GM21619 (cell line): ENCODE data around the gene LGSN.
"Not testable (repeated sequence)": the region's sequence is repeated elsewhere in the genome, so short reads cannot be mapped to it uniquely, and the experiment has no call there.

Source experiments
- ATAC-seq: cut with Tn5 transposase; IDR thresholded peaks from one replicate; pipeline ENCODE4 v1.9.1; 2021; ENCODE audit not compliant: unreplicated experiment

Gene LGSN

DNA sequence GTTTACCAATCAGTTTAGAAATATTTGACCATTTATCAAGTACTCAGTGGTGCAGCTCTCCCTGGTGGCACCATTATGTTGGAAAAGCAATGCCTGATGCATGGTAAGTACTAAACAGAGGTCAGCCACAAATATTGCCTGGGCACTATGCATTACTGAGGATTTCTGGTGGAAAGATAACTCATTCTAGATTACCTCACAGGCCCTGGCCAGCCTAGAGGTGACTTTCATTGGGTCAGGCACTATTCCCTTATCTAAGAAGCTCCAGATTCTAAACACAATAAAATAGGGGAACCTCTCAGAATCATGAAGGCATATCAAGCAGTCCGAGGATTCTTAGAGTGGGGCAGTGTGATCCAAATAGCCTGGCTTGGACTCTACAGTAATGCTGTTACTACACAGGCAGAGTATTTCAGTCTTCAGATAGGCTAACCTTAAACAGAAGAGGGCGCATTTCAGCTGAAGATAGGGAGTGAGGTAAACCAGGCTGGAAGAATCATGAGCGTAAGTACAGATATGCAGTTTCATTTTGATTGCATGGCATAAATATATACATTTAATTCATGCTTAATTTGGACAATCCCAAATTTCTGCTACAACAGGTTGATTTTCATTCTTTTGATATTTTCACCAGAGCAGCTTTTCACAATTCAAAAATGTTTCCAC, 12.1 kb downstream of the LGSN start:
- peak; percentile 84 for ATAC-seq

GRCh38 chr6:63306420-63306819, 13.4 kb downstream of the LGSN start:
- no peak for ATAC-seq

- ATAC-seq: no peak
Observed at GRCh38 chr6:63305277-63305676, 14.5 kb downstream of the LGSN start.

DNA sequence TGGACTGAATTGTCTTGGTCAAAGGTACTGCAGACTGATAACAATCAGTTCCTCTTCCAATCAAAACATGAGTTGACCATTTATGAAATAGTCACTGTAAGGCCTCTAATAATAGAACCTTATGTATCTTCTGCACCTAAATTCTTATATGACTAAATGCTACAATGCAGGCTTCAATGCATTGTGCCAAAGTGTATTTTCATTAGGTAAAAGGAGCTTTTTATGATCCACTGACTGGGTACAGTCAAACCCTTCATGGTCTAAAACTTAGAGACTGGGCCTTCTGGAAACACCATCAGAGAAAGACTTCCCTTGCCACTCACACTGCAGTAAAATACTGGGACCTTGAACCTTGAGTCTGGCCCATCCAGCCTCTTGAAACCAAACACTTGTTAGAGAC, 16.3 kb downstream of the LGSN start:
- no peak for ATAC-seq

GRCh38 chr6:63299667-63300066, 20.1 kb downstream of the LGSN start:
- ATAC-seq: no peak

GRCh38 chr6:63295553-63296194, 24.1 kb downstream of the LGSN start:
- ATAC-seq: no peak

DNA sequence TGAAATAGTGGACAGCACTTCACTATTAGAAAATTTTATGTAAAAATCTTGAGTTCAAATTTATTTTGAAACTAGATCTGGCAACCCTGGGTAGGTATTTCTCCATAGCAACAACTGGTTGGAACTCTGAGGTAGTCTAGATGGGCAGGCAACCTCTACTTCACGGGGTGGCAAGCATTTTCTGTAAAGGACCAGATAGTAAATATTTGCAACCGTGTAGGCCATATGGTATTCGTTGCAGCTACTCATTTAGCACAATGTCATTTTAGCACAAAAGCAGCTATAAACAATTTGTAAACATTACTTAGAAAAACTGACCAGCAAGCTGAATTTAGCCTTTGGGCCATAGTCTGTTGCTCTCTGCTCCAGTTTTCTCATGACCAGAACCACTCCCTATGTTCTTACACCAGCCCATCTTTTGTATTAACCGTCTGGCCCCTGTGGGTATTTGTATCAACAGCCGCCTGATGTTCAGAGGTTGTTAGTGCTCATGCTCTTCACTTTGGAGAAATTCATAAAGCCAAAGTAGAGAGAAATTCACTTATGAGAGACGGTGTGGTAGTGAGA, 29.2 kb downstream of the LGSN start:
- ATAC-seq: no peak

DNA sequence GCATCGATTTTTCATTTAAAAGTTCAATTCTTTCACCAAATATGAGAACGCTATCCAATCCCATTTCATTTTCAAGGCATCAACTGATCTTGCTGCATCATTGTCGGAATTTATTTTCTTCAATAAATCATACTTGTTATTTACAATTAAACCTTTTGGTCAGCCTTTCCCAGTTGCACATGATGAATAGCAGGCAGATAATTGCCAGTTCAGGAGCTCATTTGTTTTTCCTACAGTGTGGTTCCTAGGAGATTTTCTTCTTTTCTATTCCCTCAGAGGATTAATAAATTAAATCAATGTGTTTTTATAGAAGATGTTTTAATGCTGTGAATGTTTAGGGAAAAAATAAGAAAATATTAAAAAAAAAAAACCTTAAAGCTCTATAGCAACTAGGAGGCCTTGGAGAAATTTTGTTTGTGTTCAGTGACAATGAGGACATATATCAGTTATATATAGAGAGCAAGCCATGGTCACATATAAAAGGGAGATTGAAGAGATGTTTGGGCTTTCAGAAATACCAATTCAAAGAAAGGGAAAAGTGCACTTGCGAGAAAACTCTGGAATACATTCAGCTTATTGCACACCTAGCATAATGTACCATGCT, 30.4 kb downstream of the LGSN start:
- no peak for ATAC-seq

DNA sequence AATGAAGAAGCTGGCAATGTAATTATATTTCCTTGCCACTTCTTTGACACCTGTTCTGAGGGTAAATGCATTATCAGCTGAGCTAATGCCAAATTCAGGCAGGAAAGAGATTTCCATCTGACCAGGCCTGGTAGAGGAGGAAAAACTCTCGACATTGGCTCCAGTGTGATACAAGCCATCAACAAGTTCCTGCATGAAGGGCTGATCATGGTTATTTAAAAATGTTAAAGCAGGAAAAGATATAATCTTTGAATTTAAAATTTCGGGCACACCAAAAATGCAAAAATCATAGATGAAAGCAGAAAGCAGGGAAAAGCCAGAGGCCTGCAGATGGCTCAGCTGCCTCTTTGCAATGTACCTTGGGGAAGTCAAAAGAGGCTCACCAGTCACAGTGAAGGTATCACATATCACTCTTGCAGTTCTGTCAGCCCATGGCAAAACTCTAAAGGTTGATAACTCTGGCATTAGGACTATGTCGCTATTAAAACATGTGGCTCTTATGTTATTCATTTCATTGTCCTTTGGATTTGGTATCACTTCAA, 39.1 kb downstream of the LGSN start:
- no peak for ATAC-seq

DNA sequence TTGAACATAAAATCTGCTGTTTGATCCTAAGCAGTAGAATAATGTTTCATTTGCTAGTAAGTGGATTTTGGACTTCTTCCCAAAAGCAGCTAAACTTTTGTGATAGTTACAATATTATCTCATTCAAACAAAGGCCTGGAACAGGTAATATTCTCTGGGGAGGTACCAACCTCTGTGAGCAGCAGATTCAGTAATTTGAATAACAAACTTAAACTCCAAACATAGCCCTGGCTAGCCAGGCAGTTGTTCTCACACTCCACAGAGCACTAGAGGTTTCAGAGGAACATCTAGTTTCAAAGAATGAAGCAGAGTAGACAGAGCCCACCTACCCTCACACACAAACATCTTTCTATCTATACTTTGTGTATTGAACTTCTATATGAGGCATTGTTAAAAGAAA, 40.9 kb downstream of the LGSN start:
- no peak for ATAC-seq

DNA sequence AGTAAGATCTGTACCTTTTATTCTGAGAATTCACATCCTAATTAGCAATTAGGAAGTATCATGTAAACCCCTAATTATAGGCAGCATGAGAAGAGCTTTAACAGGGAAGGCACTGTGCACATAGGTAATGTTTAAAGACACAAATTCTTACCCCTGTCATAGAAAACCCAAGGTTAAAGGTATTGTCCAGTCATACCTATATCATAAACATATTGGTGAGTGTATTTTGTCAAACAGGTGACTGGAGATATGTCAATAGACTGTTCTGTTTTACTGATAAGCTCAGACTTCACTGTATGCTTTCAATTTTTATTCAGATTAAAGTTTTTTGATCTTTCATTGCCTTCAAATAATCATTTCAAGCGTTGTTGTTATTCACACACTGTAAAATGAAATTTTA, 43.8 kb downstream of the LGSN start:
- ATAC-seq: no peak

GRCh38 chr6:63274795-63275430, 44.9 kb downstream of the LGSN start:
- ATAC-seq: not testable (repeated sequence)

DNA sequence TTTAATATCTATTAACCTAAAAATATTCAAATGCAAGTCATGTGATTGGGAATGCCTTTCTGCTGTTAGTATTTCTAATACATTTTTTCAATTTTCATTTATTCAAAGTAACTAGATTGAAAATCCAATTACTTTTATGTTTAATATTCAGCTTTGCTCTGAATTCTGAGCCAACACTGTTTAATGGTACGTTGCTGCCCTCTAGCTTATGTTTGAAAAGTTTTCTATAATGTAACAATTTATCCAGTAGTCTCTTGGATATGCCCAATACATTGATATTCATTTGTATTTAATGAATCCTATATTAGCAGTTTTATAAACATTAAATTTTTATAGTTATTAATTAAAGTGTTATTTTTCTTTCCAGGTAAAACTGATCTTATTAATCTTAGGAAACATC, 47.4 kb downstream of the LGSN start:
- no peak for ATAC-seq

DNA sequence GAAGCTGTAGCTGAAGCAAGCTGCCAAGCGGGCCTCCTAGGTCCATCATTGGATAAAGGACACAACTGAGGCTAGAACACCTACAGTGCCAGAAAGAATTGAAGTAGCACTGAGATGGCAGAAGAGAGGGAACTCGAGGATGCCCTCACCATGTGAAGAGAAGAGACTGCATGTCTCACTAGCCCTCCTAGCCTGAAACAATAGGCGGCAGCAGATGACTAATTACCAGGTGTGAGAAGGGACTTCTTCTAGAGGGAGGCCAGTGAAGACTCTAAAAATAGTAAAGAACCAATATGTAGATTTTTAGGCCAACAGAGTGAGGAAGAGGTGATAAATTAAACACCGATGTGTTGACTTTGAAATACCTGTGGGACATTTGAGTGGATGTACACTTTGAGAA, 50.3 kb downstream of the LGSN start:
- ATAC-seq: peak; percentile 74

DNA sequence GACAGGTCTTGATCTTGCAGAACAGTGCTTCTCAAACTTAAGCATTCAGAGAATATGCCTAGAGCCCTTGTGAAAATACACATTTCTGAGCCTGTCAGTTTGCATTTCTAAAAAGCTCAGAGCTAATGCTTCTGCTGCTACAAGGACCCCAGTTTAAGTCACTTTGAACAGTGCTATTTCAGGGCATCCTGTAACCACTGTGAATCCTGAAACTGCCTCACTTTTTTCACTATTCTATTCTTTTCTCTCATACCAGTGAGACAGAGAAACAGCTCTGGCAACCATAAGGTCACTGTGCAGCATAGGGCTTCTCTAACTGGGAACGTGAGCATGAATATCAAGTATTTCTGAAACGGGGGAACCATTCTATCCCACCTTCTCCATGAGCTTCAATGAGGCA, 51.2 kb downstream of the LGSN start:
- peak; percentile 63 for ATAC-seq

DNA sequence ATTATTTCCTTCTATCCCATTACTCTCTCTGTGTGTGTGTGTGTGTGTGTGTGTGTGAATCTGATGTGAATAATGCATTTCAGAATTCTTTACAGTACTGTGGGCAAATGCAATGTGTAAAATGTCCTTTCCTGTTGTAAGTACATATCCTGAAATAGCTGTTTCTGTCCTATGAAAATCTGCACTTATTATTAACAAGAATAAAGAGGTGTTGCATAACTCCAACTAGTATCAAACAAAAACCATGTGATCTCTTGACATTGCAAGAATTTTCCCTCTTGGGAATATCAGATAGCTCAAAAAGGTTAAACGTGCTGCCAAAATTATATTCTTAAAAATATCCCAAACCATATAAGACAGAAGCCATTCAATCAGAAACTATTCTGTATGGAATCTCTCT, 52.0 kb downstream of the LGSN start:
- no peak for ATAC-seq

DNA sequence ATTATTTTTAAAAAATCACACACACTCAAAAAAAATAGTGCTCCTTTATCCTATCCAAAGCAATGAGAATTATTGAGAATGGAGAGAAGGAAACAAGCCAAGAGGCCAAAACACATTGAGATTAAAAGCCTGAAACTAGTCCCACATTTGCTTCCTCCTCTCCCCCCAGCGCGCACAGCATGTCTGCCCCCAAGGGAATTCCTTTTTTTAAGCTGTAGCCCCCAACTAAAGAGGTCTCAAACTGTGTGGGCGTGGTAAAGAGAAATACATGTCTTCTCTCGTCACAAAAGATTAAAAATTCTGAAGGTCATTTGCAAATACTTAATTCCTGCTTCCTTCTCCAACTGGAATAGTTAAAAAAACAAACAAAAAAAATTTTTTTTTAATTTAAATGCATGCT, 52.7 kb downstream of the LGSN start:
- no peak for ATAC-seq

- ATAC-seq: no peak
Observed at GRCh38 chr6:63263444-63263843, 56.3 kb downstream of the LGSN start.

DNA sequence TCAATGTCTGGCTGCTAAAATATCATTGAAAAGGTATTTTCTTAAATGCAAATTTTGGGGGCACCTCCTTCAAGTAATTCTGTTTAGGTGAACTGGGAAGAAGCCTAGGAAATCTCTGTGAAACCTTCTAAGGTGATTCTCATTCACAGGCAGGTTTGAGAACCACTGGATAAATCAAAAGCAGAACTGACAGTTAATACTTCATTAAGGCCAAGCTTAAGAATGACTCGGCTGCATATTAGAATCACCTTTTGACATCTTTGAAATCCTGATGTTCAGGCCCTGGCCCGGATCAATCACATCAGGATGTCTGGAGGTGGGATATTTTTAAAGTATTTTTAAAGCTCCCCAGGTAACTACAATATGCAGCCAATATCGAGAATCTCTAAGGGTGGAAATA, 58.0 kb downstream of the LGSN start:
- ATAC-seq: peak; percentile 65

GRCh38 chr6:63259153-63259552, 60.6 kb downstream of the LGSN start:
- no peak for ATAC-seq

GRCh38 chr6:63249875-63250482, 69.8 kb downstream of the LGSN start:
- ATAC-seq: no peak
